CD8-positive, alpha-beta memory T cell (primary cell): Measurements from ENCODE around the gene PSG2. TPM values are rescaled to one million over a fixed set of nuclear protein-coding genes. Genes with fewer than 3 reads are reported as not detected.
A peak's percentile ranks its signal among the peaks of the same experiment; 100 is the strongest.
"Not testable (repeated sequence)": the region's sequence is repeated elsewhere in the genome, so short reads cannot be mapped to it uniquely, and the experiment has no call there.

Experiments
- CTCF ChIA-PET: fragments of 350-600 bp; sonication (Branson Sonifier 250); formaldehyde crosslinking; loops from one replicate; lab custom pipeline; 2021; ENCODE audit warnings: antibody characterized with exemption; lab: Charles Lee
- POLR2A ChIA-PET: fragments of 350-600 bp; sonication (Branson Sonifier 250); formaldehyde crosslinking; loops from one replicate; lab custom pipeline; 2021; ENCODE audit warnings: antibody characterized with exemption; lab: Charles Lee
- DNase-seq, 5 donors: peaks; one replicate each; pipeline versions ENCODE4 v3.0.0 to v3.0.0-alpha.2; 2020 to 2022; ENCODE audit warnings: mixed read lengths in 1 of 5
- H3K27ac ChIP-seq: one replicate; pipeline ENCODE4 v1.7.0; 2013; ENCODE audit warnings: low read depth, mild to moderate bottlenecking, low read length, moderate library complexity
- H3K27me3 ChIP-seq: 2 replicates; pipeline ENCODE4 v1.7.0; 2013; ENCODE audit warnings: low read length, mild to moderate bottlenecking; ENCODE audit not compliant: insufficient read depth, poor library complexity, severe bottlenecking
- H3K36me3 ChIP-seq: 2 replicates; pipeline ENCODE4 v1.7.0; 2013; ENCODE audit warnings: mild to moderate bottlenecking, low read length, moderate library complexity; ENCODE audit not compliant: insufficient read depth
- H3K4me1 ChIP-seq: 2 replicates; pipeline ENCODE4 v1.7.0; 2013; ENCODE audit warnings: mild to moderate bottlenecking, low read length, moderate library complexity; ENCODE audit not compliant: insufficient read depth
- H3K4me3 ChIP-seq: 2 replicates; pipeline ENCODE4 v1.7.0; 2013; ENCODE audit warnings: mild to moderate bottlenecking, low read length
- H3K9me3 ChIP-seq: 2 replicates; pipeline ENCODE4 v1.7.0; 2013; ENCODE audit warnings: mild to moderate bottlenecking, low read length
- H3K27ac Mint-ChIP-seq, 8 donors: one replicate each; pipeline ENCODE4 v1.8.0; 2020 to 2021; ENCODE audit warnings: mixed read lengths in 8 of 8, mild to moderate bottlenecking in 6 of 8, inconsistent platforms in 3 of 8, moderate library complexity in 3 of 8
- H3K27me3 Mint-ChIP-seq, 2 donors: one replicate each; pipeline ENCODE4 v1.8.0; 2020 to 2021; ENCODE audit warnings: mixed read lengths in 2 of 2, mild to moderate bottlenecking in 1 of 2, moderate library complexity in 1 of 2
- H3K36me3 Mint-ChIP-seq, 3 donors: one replicate each; pipeline ENCODE4 v1.8.0; 2020 to 2021; ENCODE audit warnings: mixed read lengths in 3 of 3, inconsistent platforms in 1 of 3, mild to moderate bottlenecking in 1 of 3
- H3K4me1 Mint-ChIP-seq, 3 donors: one replicate each; pipeline ENCODE4 v1.8.0; 2020 to 2021; ENCODE audit warnings: mixed read lengths in 3 of 3, inconsistent platforms in 1 of 3, mild to moderate bottlenecking in 1 of 3
- H3K4me3 Mint-ChIP-seq, 7 donors: one replicate each; pipeline ENCODE4 v1.8.0; 2020 to 2021; ENCODE audit warnings: mixed read lengths in 7 of 7, mild to moderate bottlenecking in 6 of 7, moderate library complexity in 4 of 7, inconsistent platforms in 2 of 7
- H3K9me3 Mint-ChIP-seq, 5 donors: one replicate each; pipeline ENCODE4 v1.8.0; 2020 to 2022; ENCODE audit warnings: mixed read lengths in 5 of 5, mild to moderate bottlenecking in 3 of 5, moderate library complexity in 2 of 5, inconsistent platforms in 1 of 5
- polyA plus RNA-seq: library from polyadenylated mRNA; unstranded; fragments of 300-500 nt; fragmentation: Illumina TruSeq; gene quantifications from one replicate; pipeline ENCODE4 v1.2.3, GENCODE V29; 2021
- total RNA-seq, 2 experiments: library from RNA; stranded (reverse); gene quantifications; one replicate each; pipeline ENCODE4 v1.2.3, GENCODE V29; 2021

The PSG2 gene
- not detected for total RNA-seq
- polyA plus RNA-seq, result not detected

DNA sequence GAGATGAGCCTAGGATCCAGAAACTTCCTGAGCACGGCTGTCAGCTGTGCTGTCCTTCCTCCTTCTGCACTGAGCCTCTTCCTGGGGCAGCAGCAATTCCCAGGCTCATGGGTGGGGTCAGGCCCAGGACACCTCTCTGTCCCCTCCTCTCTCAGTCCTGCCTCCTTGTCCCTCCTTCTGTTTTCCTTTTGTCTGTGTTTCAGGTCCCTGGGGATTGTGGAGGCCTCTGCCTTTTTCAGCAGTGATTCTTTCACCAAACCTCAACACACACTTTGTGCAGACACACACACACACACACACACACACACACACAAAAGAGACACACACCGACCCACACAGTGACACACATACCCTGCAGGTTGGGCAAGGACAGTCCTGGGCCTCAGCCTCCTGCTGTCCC, at the start of gene PSG2:
Gene PSG2, minus strand, starts transcription at position 101 of the 400 bp plus-strand sequence. CDS start 132 bp downstream, outside the sequence.
- H3K27ac Mint-ChIP-seq, result peak within 1 kb of the TSS in 1 of 8 donors; percentile 76

DNA sequence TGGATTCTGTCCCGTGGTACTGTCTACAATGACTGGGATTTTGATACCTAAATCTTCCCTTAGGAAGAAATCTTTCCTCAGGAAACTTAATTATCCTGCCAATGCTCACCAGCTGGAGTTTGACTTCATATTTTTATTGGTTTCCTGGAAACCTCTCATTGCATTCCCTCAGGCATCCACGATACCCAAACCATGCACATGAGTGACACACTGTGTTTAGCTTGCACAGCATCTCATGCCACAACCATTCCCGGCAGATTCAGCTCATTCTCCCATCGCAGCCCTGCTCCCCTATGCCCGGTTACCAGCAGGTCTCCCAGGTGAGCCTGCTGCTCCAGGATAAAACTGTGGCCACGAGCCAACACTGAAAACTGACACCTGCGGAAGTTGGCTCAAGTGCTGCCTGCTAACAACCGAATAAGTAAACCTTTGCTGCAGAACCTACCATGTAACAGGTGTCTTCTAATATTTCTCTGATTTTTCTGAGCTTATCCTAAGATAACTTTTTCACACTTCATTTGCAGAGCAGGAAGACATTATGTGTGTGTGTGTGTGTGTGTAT, 48.9 kb upstream of the PSG2 start:
- H3K4me1 Mint-ChIP-seq, H3K27ac ChIP-seq, H3K36me3 Mint-ChIP-seq, H3K4me3 ChIP-seq, H3K27me3 ChIP-seq, H3K27ac Mint-ChIP-seq, H3K4me3 Mint-ChIP-seq, CTCF ChIA-PET, H3K4me1 ChIP-seq, H3K27me3 Mint-ChIP-seq, DNase-seq, POLR2A ChIA-PET, H3K9me3 Mint-ChIP-seq, H3K9me3 ChIP-seq, H3K36me3 ChIP-seq: not testable (repeated sequence)

More for the DNA sequence above, at the start of gene PSG2:
- peaks cover 6 to 11% of the 10 kb centered on the region in 2 donors for H3K27me3 Mint-ChIP-seq
- H3K36me3 ChIP-seq, DNase-seq, H3K4me1 ChIP-seq, H3K4me3 ChIP-seq, H3K4me1 Mint-ChIP-seq, CTCF ChIA-PET, H3K4me3 Mint-ChIP-seq, H3K27ac ChIP-seq, H3K9me3 Mint-ChIP-seq, H3K9me3 ChIP-seq, H3K36me3 Mint-ChIP-seq, H3K27me3 ChIP-seq, POLR2A ChIA-PET: not testable (repeated sequence)

DNA sequence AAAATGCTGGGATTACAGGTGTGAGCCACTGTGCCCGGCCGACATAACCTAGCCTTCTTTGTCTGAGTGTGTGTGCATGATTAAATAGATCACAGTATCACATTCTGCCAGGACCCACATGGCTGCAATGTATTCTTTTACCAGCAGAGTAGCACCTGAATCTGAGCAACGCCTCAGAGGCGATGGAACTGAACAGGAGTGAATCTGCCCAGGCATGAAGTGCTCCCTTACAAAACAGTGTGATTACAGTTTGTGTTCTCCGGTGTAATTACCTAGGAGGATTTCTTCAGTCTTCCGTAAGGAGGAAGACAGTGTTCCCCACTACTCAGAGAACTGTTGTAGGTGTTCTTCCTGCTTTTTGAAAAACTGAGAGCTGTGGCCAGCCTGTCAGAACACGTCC, 46.7 kb upstream of the PSG2 start:
- DNase-seq, H3K4me1 ChIP-seq, POLR2A ChIA-PET, H3K27ac Mint-ChIP-seq, H3K36me3 Mint-ChIP-seq, H3K9me3 ChIP-seq, CTCF ChIA-PET, H3K4me3 Mint-ChIP-seq, H3K27me3 Mint-ChIP-seq, H3K9me3 Mint-ChIP-seq, H3K27ac ChIP-seq, H3K27me3 ChIP-seq, H3K36me3 ChIP-seq, H3K4me3 ChIP-seq, H3K4me1 Mint-ChIP-seq: not testable (repeated sequence)

DNA sequence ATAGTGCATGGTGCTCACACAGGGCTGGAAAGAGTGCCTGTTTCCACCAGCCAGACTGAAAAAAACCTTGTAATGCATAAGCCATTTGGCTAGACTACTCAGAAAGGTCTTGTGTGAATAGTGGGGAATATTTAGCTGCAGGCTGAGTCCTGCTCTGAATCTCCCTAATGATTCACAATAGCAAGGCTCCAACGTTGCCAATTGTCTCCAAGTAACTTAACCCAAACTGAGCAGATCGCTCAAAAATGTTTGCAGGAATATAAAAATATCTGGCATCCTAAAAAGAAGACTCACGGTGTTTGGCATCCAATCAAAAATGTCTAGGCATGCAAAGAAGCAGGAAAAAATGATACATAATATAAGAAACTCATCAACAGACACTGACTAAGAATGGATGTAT, 44.8 kb upstream of the PSG2 start:
- H3K9me3 ChIP-seq, H3K4me3 ChIP-seq, H3K27me3 ChIP-seq, H3K36me3 Mint-ChIP-seq, H3K4me3 Mint-ChIP-seq, H3K27ac Mint-ChIP-seq, H3K36me3 ChIP-seq, H3K27me3 Mint-ChIP-seq, CTCF ChIA-PET, H3K4me1 Mint-ChIP-seq, H3K27ac ChIP-seq, H3K9me3 Mint-ChIP-seq, H3K4me1 ChIP-seq, DNase-seq, POLR2A ChIA-PET: not testable (repeated sequence)

DNA sequence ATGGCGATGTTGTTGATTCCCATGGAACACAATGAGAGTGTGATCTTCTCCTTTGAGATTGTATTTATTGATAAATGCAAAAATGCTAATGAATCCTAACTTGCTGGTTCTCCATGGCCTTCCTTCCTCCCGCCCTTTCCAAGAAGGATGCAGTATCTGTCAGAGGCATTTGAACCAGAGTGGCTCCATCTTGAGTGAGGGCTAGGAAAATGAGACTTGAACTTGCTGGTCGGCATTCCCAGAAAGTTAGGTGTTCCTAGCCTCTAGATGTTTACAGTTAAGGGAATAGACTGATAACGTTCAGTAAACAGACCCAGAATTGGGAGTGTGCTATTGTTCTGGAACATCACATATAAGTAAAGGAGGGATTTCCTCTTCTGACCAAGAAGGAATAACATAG, 44.2 kb upstream of the PSG2 start:
- DNase-seq, result no peak
- Mint-ChIP-seq H3K27ac (no peak overlapping the region), H3K36me3 (no peaks in the 10 kb centered on the region), H3K27me3 (peaks cover 4 to 9% of the 10 kb centered on the region in 2 donors), H3K9me3 (peaks cover 0 to 4% (median 1%) of the 10 kb centered on the region in 5 donors), H3K4me3 (no peak overlapping the region), H3K4me1 (no peaks in the 10 kb centered on the region)
- CTCF ChIA-PET, result no interaction called here
- H3K27me3 ChIP-seq, result no peaks in the 10 kb centered on the region
- no peak overlapping the region for H3K27ac ChIP-seq
- POLR2A ChIA-PET, result no interaction called here
- H3K4me3 ChIP-seq, result no peak overlapping the region
- no peaks in the 10 kb centered on the region for H3K9me3 ChIP-seq
- H3K36me3 ChIP-seq, result no peaks in the 10 kb centered on the region
- no peaks in the 10 kb centered on the region for H3K4me1 ChIP-seq

DNA sequence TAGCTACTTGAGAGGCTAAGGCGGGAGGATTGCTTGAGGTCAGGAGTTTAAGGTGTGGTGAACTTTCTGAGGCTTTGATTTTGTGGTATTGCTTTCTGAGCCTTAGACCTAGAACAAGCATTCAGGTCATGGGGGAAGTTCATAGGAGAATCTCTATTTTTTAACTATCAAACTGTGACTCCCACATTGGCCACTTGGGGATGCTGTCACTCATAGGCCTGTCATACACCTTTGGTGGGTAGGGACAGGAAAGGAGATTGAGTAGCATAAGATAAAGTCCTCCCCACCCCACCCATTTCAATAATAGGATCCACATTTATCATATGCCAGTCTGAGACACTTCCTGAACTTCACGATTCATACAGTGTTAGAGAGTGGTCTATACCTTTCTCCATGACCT, 41.9 kb upstream of the PSG2 start:
- Mint-ChIP-seq H3K36me3 (no peaks in the 10 kb centered on the region), H3K4me3 (no peak overlapping the region), H3K4me1 (no peaks in the 10 kb centered on the region), H3K27me3 (peaks cover 4 to 9% of the 10 kb centered on the region in 2 donors), H3K27ac (no peak overlapping the region), H3K9me3 (peaks cover 0 to 4% (median 1%) of the 10 kb centered on the region in 5 donors)
- no peaks in the 10 kb centered on the region for H3K4me1 ChIP-seq
- H3K4me3 ChIP-seq, result no peak overlapping the region
- no peak for DNase-seq
- H3K36me3 ChIP-seq, result no peaks in the 10 kb centered on the region
- H3K9me3 ChIP-seq, result no peaks in the 10 kb centered on the region
- H3K27ac ChIP-seq, result no peak overlapping the region
- no peaks in the 10 kb centered on the region for H3K27me3 ChIP-seq
- ChIA-PET POLR2A (no interaction called here), CTCF (no interaction called here)

DNA sequence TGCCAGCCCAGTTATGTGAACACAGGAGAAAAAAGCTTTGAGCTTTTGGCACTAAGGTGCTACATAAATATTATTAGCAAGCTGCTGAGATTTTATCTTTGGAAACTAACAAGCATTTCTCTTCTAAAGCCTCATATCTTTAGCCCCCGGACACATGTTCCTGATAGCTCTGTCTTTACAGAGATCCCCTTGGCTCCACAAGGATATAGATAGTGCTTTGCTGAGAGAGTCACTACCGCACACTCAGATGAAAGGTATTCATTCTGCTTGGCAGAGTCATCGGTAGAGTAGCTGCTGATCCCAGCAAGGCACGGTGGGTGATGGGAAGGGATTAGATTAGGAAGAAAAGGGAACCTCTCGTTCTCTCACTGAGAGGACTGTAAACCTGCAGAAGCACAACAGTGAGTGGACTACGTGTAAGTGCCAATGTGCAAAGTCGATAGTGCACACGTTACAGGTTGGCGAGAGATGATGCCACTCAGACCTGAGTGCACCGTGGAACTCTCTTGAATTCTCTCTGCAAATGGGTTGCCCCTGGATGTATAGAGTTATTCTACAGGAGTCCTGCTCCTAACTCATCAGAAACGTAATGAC, 38.0 kb upstream of the PSG2 start:
- H3K36me3 ChIP-seq, POLR2A ChIA-PET, H3K27ac ChIP-seq, H3K27me3 ChIP-seq, H3K9me3 ChIP-seq, H3K36me3 Mint-ChIP-seq, H3K27me3 Mint-ChIP-seq, H3K9me3 Mint-ChIP-seq, H3K27ac Mint-ChIP-seq, H3K4me3 ChIP-seq, DNase-seq, H3K4me1 ChIP-seq, H3K4me1 Mint-ChIP-seq, H3K4me3 Mint-ChIP-seq, CTCF ChIA-PET: not testable (repeated sequence)

DNA sequence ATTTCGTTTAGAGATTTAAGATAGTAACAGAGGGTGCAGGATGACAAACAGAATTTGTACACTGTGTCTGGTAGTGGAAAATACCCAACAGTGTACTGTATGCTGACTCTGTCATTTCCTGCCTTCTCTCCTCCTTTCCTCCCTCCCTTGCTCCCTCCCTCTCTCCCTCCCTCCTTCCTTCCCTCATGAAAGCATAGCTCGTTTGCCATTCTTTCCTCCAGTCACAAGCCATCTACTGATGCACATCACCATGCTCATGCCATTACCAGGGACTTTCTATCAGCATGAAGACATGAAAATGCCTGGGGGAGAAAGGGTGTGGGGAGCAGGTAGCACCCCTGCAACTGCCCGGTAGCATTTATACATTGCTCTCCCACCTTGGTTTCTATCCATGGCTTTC, 37.0 kb upstream of the PSG2 start:
- H3K36me3 Mint-ChIP-seq, H3K4me1 ChIP-seq, H3K27me3 Mint-ChIP-seq, POLR2A ChIA-PET, H3K36me3 ChIP-seq, CTCF ChIA-PET, H3K27ac ChIP-seq, H3K4me3 ChIP-seq, H3K27me3 ChIP-seq, H3K4me3 Mint-ChIP-seq, DNase-seq, H3K9me3 ChIP-seq, H3K4me1 Mint-ChIP-seq, H3K27ac Mint-ChIP-seq: not testable (repeated sequence)
- H3K9me3 Mint-ChIP-seq, result peaks cover 8 to 14% (median 11%) of the 10 kb centered on the region in 5 donors
